GM21381 (cell line): ENCODE results near the gene CCDC187.
"Not testable (repeated sequence)": the region's sequence is repeated elsewhere in the genome, so short reads cannot be mapped to it uniquely, and the experiment has no call there.

Source experiments
- ATAC-seq: cut with Tn5 transposase; IDR thresholded peaks from one replicate; pipeline ENCODE4 v1.9.1; 2021; ENCODE audit warnings: mild to moderate bottlenecking, moderate library complexity; ENCODE audit not compliant: unreplicated experiment

The CCDC187 gene

DNA sequence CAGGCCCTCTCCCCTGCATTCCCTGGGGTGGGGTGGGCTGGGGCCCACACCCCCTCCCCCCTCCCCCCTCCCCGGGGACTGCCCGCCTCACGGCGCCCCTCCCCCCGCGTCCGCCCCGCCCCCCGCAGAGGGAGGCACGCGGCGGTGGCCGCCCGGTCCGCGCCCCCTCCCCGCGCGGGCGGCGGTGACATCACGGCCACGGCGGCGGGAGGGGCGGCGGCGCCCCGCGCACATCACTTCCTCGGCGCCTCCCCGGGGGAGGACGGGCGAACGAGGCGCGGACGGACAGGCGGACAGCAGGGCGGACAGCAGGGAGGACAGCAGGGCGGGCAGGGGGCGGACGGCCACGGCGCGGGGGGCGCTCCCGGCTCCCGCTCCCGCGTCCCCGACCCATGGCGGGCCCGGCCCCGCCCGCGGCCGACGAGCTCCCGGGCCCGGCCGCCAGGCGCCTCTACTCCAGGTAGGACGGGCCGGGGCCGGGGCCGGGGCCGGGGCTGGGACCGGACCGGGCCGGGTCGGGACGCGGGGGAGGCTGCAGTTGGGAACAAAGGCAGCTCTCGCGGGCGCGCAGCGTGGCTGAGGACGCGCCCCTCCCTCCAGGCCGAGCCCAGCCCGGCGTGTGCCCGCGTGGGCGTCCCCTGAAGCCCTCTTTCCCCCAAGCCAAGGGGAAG, 23.5 kb upstream of the CCDC187 start, which contains the start of gene GPSM1:
Gene GPSM1, plus strand, starts transcription at position 236 of the 671 bp plus-strand sequence. Its CDS starts 157 bp downstream, at position 393.
- ATAC-seq, result no peak

DNA sequence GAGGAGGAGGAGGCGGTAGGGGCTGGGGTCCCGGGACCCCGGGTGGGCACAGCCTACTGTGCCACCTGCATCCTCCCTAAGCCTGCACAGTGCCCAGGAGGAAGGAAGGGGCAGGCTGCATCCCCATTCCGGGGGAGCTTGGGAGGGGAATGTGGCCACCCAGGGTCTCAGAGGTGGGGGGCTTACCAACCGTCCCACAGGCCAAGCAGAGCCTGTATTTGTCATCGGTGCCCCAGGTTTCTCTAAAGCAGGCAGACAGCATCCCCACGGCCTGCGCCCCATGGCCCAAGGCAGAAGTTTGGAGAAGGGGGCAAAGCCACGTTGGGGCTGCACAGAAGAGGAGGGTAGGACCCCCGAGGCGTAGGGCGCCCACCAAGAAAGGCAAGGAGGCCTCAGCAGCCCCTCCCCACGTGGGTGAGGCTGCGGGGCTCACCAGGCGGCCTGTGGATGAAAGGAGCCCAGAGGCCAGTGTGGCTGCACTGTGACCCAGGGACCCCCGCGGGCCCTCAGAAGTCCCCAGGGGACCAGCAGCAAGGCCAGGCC, 22.9 kb upstream of the CCDC187 start:
- no peak for ATAC-seq

DNA sequence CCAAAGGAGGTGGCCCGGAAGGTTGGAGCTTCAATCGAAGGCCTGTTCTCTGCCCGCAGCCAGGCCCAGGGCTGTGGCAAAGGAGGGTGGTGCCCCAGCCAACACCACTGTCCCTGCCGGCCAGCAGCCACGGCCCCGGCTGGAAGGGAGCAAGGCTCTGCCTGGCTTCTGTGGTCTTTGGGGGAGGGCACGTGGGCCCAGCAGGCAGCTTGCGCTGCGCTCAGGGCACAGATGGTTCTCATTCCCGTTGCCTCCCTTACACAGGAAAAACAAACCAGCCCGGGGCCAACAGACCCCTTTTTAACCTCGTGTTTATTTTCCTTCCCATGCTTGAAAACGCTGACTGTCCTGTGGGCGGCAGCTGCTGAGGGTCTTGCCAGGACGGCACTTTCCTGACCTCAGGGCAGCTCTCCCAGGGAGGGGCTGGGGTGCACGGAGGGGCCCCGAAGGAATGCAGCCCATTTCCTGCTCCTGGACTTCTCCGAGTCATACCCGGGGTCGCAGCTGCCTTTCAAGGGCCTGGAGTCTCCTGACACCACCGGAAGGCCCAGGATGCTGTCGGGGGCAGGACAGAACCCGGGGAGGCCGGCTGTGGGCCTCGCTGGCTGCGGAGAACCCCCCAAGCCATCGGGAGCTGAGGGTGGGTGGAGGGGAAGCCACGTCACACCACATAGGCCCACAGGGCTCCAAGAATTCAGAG, 22.3 kb upstream of the CCDC187 start:
- no peak for ATAC-seq

- no peak for ATAC-seq
These were observed 21.5 kb upstream of the CCDC187 start for GRCh38 chr9:136325358-136325757.

DNA sequence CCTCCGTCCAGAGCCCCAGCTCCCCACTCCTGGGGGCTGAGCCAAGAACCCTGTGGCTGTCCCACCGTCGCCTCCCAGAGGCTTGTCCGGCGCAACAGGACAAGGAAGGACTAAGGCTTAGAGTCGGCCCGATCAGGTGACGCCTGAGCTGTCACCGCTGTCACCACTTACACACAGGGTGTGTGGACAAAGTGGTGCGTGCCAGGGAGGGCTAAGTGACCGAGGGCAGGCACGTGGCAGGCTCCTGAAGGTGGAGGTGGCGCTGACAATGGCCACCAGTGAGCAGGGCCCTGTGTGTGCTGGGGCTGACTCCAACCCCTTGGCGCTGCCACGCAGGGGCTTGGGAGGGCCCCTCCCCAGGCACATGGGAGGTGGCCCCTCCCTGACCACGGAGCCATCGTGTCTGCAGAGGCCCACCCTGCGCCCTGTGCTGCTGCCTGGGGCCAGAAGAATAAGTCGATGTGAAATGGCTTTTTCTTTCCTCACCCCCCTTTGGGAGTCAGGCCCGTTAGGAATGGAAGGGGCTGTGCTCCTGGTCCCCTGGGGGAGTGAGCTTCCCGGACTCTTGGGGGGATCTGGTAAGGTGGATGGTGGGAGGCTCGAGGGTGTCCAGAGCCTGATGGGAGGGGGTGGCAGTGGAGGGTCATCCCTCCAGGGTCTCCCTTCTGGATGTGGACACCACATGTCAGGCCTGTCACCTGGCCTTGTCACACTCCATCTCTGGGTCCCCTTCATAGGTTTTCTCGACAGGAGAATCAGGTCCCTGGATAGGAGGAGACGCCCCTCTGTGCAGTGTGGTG, 20.8 kb upstream of the CCDC187 start:
- ATAC-seq, result no peak

DNA sequence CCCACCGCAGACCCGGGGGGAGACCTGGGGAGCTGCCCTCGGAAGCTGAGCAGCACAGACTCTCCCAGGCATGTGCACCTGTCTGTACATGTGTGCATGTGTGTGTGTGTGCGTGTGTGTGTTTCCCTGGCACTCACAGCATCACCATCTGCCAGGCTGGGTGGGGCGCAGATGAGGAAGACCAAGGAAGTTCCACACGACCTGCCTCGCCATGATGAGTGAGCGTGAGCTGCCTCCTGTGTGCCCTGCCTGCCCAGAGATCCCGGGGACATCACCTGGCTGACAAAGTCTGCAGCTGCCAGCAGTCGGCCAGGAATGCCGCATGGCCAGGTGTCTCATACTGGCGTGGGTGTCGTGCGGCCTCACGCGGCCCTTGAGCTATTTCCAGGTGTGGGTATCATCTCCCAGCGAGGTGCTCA, 19.5 kb upstream of the CCDC187 start:
- ATAC-seq, result no peak

- no peak for ATAC-seq
These were observed 18.9 kb upstream of the CCDC187 start for GRCh38 chr9:136322756-136323330.

GRCh38 chr9:136321561-136321960, 17.7 kb upstream of the CCDC187 start:
- no peak for ATAC-seq

DNA sequence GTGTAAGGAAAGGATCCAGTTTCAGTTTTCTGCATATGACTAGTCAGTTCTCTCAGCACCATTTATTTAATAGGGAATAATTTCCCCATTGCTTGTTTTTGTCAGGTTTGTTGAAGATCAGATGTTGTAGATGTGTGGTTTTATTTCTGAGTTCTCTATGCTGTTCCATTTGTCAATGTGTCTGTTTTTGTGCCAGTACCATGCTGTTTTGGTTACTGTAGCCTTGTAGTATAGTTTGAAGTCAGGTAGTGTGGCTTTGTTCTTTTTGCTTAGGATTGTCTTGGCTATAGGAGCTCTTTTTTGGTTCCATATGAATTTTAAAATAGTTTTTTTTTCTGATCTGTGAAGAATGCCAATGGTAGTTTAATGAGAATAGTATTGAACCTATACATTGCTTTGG, 17.1 kb upstream of the CCDC187 start:
- not testable (repeated sequence) for ATAC-seq

DNA sequence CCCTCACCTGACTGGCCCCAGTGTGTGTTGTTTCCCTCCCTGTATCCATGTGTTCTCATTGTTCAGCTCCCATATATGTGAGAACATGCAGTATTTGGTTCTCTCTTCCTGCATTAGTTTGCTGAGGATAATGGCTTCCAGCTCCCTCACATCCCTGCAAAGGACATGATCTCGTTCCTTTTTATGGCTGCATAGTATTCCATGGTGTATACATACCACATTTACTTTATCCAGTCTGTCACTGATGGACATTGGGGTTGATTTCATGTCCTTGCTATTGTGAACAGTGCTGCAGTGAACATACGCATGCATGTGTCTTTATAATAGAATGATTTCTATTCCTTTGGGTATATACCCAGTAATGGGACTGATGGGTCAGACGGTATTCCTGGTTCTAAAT, 16.1 kb upstream of the CCDC187 start:
- not testable (repeated sequence) for ATAC-seq

DNA sequence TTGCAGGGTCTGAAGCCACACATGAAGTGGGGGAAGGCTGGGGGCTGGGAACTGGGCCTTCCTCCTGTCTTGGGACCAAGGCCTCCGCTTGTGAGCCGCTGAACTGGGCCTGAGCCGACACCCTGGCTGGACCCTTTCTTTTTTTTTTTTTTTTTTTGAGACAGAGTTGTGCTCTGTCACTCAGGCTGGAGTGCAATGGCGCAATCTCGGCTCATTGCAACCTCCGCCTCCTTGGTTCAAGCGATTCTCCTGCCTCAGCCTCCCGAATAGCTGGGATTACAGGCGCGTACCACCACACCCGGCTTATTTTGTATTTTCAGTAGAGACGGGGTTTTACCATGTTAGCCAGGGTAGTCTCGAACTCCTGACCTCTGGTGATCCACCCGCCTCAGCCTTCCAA, 15.3 kb upstream of the CCDC187 start:
- ATAC-seq, result not testable (repeated sequence)

DNA sequence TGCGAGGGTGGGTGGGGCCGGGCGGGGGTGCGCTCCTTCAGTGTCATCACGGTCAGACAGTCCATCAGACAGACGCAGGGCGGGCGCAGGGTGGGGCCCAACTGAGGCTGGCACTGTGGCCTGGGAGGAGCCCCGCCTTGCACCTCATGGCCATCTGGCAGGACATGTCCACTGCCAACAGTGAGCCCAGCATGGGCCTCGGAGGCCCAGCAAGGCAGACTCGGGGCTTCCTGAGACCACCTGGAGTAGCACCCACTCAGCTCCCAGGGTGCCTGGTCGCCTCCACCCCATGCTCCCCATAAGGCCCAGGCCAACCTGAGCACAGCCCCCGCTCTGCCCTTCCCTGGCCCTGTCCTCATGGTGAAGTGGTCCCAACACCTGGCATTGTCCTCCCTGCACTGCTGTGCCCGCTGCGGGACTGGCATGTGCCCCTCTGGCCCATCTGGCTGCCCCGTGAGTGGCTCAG, 14.9 kb upstream of the CCDC187 start:
- ATAC-seq, result no peak

DNA sequence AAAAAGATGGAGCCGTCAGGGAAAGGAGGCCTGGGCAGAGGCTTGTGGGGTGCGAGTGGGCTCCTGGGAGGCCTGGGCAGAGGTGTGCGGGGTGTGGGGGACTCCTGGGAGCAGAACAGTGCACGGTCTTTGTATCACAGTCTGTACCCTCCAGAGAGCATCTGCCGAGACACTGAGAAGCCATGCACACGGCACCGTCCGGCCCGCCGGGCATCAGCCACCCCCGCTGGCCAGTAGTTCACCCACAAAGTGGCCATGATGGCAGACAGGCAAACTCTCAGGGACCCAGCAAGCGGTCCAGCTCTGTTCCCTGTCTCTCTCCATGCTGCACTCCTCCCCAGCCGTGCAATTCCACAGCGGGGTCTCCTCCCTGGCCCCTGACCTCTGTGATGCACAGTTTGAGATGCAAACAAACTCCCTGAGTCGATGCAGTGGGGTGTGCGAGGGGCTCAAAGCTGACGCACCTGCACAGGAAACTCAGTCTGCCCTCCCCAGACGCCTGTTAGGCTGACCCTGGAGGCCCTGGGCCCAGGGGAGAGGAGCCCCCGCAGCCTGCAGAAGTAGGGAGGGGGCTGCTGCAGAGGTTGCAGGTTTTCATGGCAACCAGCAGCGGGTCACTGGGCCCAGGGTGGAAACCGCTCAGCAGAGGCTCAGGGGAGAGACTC, 14.3 kb upstream of the CCDC187 start:
- no peak for ATAC-seq

DNA sequence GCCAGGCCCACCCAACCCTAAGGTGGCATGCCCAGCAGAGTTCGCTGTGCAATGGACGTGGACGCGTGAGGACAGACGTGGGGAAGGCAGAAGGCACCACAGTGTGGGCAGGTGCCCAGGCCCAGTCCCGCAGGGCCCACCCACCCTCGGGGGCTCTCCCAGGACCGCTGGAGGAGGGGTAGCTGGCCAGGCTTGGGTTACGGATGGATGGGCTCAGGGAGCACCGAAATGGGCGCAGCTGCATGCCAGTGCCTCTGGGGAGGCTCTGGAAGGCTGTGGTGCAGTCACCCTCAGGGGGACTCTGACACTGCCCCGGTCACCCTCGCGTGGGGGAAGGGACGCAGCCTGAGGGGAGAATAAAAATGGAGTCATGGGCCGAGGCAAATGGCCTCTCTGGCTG, 13.8 kb upstream of the CCDC187 start:
- no peak for ATAC-seq

DNA sequence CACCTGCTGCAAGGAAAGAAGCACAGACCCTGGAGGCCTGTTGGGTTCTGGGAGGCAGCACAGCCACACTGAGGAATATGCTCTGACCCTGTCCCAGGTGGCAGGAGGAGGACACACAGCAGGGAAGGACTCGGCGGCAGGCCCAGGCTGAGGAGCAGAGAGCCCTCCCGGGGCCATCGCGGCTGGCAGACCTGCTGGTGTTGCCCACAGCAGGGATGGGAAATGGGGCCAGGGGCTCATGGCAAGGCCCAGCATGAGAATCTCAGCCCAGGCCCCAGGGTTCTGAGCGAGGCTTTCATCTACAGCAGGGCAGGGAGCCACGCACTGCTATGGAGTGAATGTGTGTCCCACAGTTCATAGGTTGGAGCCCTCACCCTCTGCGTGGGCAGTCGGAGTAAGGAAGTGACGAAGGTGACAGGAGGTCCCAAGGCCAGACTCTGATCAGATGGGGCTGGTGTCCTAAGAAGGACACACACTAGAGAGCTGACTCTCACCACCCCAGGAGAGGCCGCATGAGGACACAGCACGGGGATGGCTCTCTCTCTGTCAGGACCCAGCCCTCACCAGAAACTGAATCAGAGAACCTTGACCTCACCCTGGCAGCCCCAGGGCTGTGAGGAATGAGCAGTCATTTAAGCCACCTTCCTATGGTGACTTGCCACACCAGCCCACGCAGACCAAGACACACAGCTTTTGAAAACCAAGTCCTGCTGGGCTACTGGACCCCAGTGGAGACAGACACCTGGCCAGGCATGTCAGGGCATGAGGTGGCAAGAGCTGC, 13.2 kb upstream of the CCDC187 start:
- ATAC-seq, result no peak

DNA sequence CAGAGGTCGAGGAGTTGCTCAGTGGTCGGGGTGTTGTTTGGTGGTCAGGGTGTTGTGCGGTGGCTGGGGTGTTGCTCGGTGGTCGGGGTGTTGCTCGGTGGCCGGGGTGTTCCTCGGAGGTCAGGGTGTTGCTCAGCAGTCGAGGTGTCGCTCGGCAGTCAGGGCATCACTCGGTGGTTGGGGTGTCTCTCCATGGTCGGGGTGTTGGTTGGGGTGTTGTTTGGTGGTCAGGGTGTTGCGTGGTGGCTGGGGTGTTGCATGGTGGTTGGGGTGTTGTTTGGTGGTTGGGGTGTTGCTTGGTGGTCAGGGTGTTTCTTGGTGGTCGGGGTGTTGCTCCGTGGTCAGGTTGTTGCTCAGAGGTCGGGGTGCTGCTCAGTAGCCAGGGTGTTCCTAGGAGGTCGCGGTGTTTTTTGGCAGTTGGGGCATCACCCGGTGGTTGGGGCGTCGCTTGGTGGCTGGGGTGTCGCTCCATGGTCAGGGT, 12.4 kb upstream of the CCDC187 start:
- ATAC-seq, result no peak

DNA sequence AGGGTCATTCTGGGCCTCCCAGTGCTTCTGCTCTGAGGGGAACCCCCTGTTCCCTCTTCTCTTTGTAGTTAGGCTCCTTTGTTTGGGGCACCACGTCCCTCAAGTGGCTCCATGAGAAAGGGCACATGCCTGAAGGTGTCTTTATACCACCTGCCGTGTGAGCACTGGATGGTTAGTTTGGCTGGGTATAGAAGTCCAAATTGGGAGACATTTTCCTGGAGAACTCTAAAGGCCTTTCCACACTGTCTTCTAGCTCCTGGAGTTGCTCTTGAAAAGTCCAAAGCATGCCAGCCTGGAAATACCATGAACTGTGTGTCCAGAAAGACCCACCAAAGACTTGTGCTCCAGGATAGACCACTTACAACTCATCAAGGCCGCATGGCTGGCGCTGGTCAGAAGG, 11.1 kb upstream of the CCDC187 start:
- ATAC-seq, result no peak

DNA sequence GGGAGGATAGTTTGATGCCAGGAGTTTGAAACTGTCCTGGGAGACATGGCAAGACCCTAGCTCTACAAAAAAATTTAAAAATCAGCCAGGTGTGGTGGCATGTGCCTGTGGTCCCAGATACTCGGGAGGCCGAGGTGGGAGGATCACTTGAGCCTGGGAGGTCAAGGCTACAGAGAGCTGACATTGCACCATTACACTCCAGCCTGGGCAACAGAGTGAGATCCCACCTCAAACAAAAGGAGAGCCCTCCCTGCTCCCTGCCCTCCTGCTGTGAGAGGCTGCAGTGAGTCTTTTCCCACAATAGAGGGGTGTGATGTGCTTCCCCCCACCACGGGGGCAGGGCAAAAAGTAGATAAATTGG, 10.1 kb upstream of the CCDC187 start:
- ATAC-seq, result no peak
